Measurements from ENCODE around the gene CACNG8.
A peak's percentile ranks its signal among the peaks of the same experiment; 100 is the strongest.
"Not testable (repeated sequence)": the region's sequence is repeated elsewhere in the genome, so short reads cannot be mapped to it uniquely, and the experiment has no call there.

The CACNG8 gene

DNA sequence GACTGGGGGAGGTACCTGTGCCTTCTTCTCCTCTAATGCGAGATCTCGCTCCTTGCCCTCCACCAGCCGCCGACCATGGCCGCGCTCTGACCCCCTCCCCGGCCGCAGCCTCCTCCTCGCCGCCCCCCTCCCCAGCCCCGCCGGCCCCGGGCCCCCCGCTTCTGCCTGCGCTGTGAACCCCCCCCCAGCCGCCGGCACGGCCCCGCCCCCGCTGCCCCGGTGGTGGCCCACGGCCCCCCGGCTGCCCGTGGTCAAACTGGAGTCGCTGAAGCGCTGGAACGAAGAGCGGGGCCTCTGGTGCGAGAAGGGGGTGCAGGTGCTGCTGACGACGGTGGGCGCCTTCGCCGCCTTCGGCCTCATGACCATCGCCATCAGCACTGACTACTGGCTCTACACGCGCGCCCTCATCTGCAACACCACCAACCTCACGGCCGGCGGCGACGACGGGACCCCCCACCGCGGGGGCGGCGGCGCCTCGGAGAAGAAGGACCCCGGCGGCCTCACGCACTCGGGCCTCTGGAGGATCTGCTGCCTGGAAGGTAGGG, at the start of gene CACNG8:
Gene CACNG8 (plus strand): TSS at position 51 of the 545 bp plus-strand sequence.
- no peak for DNase-seq

DNA sequence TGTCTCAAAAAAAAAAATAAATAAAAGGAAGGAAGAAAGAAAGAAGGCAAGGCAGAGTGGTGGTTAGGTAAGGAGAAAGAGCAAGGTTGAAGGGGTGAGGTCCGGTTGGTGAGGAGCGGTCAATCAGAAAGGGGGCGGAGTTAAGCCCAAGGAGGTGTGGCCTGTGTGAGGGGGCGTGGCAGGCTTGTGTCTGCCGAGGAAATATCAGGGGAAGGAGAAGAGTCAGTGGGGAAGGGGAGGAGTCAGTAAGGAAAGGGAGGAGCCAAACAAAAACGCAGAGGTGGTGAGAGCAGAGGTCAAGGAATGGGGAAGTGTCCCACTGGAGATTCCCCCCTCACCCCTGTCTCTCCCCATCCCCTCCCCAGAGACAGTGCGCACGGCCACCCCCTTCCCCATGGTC, 47.7 kb upstream of the CACNG8 start:
- DNase-seq: no peak

DNA sequence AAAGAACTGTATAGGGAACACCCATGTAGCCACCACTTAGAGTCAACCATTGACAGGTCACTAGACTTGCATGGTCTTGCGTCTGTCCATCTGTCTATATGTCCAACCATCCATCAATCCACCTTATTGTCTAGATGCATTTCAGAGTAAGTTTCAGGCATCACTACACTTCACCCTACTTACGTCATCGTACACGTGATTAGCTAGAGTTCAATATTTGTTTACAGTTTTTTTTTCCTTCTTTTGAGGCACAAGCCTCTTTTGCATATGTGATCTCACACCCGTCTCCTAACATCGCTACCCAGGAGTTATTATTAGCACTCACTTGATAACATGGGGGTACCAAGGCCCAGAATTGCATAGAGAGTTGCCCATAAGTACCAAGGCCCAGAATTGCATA, 46.7 kb upstream of the CACNG8 start:
- no peak for DNase-seq

DNA sequence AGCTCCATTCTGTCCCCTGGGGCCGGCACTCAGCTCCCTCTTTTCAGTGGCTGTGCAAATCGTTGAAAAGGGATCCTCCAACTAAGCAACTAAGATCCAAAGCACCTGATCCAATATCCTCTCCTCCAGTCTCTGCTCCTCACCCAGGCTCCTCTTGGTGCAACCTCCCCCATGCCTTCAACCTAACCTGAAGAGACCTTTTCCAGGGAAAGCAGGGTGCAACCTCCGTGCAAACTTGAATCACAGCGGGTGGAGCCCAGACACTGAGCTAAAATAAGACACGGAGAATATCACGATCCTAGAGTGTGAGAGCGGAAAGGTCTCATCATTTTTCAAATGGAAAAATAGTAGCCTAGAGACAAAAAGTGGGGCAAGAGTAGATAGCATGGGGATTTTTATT, 45.4 kb upstream of the CACNG8 start:
- DNase-seq: no peak

DNA sequence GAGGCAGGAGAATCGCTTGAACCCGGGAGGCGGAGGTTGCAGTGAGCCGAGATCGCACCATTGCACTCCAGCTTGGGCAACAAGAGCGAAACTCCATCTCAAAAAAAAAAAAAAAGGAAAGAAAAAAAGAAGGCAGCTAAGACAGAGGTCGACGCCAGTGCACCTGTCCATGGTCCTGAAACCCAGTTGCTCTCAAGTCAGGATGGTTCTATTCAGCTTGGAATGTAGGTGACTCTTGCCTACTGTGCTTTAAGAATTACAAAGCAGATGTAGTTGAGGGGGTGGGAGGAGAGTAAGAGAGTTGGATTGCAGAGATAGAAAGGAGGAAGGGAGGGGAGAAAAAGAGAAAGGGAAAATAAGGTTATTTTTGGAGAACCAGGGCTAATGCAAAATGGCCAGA, 35.0 kb upstream of the CACNG8 start:
- DNase-seq: peak; percentile 27

DNA sequence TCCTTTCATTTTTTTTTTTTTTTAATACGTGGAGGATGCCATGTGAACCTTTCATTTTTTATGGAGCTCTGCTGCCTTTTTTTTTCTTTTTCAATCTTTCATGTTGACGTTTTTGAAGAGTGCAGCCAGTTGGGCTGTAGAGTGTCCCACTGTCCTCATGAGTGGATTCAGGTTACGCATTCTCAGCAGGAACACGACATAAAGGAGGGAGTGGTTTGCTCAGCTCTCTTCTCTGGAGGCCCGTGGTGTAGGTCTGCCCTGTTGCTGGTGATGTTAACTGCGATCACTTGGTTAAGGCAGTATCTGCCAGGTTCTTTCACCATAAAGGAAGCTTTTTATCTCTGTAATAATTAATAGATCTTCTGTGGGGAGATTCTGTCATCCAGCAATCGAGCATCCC, 26.7 kb upstream of the CACNG8 start:
- no peak for DNase-seq

DNA sequence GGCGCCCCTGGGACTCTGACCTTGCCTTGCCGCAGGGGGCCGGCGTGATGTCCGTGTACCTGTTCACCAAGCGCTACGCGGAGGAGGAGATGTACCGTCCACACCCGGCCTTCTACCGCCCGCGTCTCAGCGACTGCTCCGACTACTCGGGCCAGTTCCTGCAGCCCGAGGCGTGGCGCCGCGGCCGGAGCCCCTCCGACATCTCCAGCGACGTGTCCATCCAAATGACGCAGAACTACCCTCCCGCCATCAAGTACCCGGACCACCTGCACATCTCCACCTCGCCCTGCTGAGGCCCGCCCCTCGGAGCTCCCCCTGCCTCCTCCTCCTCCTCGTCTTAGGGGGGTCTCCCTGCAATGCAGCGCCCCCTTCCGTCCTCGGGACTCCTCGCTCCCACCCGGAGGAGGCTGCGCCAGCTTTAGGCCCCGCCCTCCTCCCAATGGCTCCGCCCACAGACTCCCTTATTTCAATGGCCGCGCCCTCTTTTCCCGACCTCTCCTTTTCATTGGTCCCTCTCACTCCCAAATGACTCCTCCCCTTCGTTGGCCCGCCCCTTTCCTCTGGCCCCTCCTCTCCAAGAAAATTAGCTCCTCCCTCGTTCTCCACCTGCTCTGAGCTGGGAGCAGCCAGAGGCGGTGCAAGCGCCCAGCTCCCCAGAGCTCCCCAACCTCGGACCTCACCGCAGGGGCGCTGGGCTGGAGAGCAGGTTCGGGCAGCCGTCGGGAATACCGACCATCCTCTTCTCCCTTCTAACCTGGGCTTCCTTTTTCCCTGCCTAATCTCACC, 20.5 kb upstream of the CACNG8 start:
- no peak for DNase-seq

DNA sequence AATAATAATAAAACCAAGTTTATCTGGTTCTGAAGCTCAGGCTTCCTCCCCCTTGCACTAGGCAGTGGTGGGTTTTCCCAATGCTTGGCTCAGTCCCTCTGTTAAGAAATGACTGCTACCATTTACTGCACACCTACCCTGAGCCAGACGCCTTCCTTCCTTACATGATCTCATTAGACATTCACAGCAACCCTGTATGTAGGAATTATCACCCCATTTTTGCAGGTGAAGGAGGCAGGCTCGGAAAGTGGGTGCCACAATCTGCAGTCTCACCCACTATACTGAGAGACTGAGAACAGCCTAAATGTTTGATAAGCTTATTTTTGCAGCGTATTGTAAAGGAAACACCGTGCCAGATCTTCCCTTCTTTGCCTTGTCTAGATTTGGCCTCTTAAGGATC, 18.3 kb upstream of the CACNG8 start:
- no peak for DNase-seq

DNA sequence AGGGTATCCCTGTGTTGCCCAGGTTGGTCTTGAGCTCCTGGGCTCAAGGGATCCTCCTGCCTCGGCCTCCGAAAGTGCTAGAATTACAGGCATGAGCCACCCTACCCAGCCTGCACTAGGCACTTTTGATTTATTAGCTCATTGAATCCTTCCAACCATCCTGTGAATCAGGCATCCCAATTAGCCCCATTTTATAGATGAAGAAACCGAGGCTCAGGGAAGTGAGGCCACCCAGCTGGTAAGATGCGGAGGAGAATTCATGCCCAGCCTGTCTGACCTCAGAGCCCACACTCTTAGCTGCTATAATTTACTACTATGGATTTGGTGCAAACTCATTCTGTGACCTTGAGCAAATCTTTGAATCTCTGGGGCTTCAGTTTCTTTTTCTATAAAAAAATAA, 17.8 kb upstream of the CACNG8 start:
- DNase-seq: no peak

DNA sequence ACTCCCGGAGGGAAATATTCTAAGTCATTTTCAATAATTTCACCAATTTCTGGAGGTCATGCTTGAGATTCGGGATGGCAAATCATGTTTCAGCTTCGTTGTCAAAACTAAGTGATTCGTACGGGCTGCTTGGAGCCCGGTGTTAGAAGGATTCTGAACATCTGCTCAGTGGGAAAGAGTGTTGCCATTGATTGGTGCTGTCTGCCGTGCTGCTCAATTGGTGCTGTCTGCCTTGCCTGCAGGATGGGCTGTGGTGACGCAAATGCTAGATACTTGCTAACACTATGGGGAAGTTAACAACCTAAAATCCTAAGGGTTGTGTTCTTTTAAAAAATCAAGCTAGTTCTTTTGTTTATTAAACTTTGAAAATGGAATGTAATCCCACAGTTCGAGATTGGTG, 17.3 kb upstream of the CACNG8 start:
- DNase-seq: no peak

DNA sequence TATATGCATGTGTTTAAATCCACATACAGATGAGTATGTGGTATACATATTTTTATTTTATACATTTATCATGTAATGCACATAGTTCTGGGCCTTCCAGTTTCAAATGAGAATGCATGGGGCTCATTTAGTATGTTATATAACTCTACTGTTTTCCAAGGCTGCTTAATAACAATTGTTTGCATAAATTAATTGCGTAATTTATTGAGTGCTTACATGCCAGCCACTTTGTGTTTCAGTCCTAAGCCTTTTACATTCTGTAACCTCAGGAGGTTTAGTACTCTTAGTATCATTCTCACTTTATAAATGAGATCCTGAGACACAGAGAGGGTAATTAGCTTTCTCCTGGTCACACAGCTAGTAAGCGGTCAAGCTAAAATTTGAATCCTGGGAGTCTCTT, 16.7 kb upstream of the CACNG8 start:
- no peak for DNase-seq

DNA sequence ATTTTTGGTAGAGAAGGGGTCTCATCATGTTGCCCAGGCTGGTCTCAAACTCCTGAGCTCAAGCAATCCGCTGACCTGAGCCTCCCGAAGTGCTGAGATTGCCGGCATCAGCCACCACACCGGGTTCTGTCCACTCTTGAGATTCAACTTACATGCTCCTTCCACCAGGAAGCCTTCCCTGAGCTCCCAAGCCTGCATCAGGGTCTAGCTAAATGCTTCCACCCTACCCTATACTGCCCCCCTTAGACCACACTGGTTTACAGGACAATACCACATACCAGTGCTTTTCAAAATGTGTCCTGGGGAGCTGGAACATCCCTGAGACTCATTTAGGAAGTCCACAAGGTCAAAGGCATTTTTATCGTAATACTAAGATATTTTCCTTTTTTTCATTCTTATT, 15.1 kb upstream of the CACNG8 start:
- no peak for DNase-seq

DNA sequence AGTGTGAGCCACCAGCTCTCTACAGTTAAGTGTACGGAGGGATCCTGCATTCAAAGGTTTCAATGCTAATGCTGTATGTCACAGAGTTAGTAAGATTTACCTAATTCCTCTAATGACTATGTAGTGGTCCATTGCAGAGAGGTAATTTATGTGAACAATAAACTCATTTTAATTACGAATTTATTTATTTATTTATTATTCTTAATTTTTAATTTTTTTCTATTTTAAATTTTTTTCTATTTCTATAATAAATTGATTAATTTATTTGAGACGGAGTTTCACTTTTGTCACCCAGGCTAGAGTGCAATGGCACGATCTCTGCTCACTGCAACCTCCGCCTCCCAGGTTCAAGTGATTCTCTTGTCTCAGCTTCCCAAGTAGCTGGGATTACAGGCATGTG, 14.1 kb upstream of the CACNG8 start:
- DNase-seq: not testable (repeated sequence)

DNA sequence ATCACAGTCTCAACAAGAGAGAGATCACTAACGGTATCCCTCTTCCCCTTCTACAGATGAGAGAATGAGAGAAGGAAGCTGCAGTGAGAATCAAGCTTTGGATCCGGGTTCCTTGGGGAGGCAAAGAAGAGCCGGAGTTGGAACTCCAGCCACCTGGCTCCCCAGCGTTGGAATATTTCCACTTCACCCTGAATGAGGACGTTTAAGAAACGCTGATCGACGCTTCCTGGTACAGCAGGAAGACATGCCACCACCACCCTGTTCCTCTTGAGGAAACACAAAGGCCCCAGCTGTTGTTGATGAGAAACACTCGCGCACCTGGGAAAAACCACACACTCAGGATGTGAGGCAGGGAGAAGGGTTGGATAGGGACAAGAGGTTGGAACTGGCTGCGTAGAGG, 11.3 kb upstream of the CACNG8 start:
- no peak for DNase-seq

DNA sequence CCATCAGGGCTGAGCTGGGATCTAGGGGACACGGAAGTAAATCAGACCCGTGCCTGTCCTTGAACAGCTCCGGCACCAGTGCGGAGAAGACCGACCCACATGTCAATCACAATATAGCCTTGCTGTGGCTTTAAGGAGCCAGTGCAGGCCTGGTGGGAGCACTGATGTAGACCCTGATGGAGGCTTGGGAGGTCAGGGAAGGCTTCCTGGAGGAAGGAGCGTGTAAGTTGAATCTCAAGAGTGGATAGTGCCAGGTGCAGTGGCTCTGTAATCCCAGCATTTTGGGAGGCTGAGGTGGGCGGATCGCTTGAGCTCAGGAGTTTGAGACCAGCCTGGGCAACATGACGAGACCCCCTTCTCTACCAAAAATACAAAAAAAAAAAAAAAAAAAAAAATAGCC, 10.8 kb upstream of the CACNG8 start:
- no peak for DNase-seq

DNA sequence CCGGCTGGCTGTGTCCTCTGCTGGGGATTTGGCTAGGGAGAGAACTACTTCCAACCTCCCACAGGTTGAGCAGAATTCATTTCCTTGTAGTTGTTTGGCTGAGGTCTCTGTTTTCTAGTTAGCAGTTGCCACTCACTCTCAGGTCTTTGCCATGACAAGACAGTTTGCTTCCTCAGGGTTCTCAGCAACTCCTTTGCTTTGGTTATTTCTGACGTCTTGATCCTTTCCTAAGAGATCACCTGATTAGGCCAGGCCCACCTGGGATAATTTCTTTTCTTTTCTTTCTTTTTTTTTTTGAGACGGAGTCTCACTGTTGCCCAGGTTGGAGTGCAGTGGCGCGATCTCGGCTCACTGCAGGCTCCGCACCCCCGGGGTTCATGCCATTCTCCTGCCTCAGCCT, 9.4 kb upstream of the CACNG8 start:
- no peak for DNase-seq

DNA sequence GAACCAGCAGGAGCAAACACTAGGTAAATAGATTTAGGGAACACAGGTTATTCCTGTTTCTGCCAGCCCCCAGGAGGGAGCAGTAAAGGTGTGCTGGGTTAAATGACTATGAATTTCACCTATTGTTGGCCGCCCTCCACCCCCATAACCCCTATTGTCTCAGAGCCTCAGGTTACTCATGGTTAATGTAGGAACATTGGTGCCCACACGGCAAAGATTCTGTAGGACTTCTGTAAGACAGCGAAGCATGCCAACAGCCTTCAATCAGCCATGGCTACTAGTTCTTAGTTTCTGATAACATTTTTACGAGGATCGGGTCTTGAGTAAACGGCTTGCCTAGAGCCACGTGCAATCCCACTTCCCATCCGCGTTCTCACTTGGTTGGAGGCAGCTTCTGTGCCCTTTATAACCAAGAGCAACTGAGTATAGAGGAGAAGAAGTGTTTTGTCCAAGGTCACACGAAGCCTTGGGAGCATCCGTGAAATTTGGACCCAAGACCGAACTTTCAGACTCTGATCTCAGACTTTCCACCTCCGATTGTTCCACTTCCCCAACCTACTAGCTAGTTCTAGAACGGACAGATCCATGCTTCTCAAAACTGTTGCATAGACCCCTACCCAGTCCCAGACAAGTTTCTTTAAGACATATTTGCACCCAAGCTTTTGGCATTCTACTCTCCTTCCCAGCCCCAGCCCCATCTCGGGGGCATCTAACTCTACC, 5.1 kb upstream of the CACNG8 start:
- DNase-seq: no peak

DNA sequence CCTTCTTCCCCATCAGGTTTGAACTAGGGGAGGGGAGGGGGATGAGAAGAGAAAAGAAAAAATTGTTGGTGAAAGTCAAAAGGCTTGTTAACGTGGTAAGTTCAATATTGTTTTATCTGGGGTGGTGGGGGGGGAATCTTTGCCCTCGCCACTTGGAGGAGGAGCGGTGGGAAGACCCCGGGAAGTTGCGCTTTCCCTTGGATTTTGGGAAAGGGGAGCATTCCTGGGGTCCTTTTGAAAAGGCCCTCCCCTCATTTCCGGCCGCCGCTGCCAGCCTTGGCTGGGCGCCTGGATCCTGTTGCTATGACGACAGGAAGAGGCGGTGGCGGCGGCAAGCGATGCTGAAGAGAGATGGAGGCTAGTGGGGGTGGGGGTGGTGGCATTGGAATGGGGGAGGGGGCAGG, 4.6 kb upstream of the CACNG8 start:
- DNase-seq: no peak

DNA sequence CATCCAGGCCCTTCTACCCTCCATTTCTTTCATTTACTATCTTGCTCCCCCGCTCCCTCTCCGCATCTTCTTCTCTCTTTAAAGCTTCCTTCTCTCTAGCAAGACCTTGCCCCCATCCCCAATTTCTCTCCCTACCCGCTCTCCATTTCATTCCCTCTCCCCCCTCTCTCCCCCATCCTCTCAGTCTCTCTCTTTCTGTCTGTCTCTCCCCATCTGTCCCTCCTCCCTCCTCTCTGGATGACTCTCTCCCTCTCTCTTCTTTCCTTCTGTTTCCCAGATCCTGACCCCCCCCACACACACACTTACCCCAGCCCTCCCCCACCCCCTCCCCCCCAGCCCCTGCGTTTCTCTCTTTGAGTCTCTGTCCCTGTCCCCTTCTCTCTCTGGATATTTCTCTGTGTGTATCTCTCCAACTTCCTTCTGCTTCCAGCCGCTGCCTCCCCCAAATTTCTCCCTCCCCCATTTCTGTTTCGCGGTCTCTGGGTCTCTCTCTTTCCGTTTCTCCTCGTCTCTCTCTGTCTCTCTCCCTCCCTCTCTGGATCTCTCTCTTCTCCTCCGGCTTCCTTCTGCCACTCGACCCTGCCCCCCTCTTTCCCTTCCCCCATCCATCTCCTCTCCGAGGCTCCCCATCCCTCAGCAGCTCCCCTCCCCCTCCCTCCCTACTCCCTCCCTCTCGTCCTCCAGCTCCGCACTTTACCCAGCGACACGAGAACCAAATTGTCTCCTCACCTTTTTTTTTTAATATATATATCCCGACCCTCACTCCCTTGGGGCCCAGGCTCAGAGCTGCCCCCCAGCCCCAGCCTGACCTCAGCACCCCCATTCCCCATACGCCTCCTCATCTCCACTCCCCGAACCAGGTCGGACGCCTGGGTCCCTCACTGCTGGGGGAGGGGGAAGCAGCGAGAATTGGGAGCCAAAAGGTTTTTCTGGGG, 3.6 kb upstream of the CACNG8 start:
- no peak for DNase-seq

DNA sequence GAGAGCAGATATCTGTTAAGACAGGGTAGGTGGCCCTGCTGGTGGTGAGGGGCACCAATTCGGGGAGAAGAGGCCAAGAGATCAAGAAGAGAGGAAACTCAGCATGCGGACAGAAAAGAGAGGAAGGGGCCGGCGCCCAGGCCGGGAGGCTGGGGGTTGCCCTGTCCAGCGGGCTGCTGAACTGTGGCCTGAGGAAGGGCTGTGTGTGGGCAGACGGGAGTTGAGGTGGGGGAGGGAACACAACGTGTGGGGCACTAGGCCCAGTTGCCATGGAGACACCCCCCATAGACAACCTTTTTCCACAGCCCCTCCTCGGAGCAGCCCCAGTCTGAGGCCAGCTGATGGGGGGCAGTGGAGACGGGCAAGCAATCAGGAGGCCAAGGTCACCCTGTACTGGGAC, 2.5 kb upstream of the CACNG8 start:
- no peak for DNase-seq

DNA sequence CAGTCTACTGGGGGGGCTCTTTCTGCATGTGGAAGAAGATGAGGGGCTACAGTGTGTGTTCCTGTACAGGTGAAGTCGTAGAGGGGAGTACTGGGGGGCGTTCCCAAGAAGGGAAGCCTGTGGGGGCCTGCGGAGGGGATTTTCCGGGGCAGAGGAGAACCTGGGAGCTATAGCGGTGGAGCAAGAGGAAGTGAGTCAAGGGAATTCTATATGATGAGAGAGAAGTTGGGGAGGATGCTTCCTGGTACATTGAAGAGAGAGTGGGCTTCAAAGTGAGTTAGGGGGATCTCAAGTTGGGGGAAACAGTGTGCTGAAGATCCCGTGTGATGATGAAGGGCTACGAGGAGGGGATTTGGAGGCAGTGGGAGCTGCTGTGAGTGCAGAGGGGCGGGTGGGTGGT, 1.9 kb upstream of the CACNG8 start:
- no peak for DNase-seq

DNA sequence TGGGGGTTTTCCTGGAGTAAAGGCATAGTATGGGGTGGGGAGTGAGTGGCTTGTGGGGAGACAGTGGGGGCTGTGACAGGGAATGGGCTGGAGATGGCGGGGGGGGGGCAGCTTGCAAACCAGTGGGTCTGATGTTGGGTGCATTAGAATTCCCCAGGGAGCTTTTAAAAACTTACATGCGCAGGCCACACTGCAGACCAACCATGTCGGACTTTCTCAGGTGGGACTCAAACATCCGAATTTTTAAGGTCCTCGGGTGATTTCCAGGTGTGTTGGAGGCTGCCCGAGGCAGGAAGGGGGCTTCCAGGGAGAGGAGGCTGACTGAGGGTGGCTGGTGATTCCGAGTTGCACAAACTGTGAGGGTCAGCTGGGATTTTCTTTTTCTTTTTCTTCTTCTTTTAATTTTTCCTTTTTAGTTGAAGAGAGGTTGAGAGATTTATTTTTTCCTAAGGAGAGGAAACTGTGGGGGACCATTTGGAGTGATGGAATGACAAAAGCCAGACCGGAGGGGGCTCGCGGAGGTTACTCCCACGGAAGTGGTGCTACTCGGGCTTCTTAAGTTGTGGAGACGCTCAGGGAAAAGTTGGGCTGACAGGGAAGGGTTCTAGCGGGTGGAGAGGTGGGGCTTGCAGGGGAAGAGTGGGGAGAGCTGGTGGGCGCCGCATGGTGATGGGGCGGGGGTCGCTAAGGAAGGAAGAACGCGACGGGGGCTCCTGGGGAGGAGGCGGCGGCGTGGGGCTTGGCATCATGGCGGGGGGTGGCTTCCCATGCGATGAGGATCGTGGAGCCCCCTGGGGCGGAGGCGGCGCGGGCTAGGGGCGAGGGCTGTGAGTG, 997 bp upstream of the CACNG8 start:
- DNase-seq: no peak

Measured in activated naive CD4-positive, alpha-beta T cell treated with anti-CD3 and anti-CD28 coated beads, Interleukin-2, amount 50 U/mL, for 16 hours (primary cell).